A549 (cell line): ENCODE results near the gene LRFN2. TPM values are rescaled to one million over a fixed set of nuclear protein-coding genes. Genes with fewer than 3 reads are reported as not detected.

Experiments used
- ATAC-seq, 2 experiments: fragments of 200-7000 bp in 1 of 2; fragments of >200 bp in 1 of 2; cut with Nextera tagmentation in 1 of 2; cut with Tn5 transposase in 1 of 2; 3 replicates each; pipeline versions ENCODE4 v1.8.0 to v1.9.1; 2018 to 2020; ENCODE audit warnings: mild to moderate bottlenecking in 1 of 2, moderate library complexity in 1 of 2
- CTCF ChIA-PET: fragments of 300-600 bp; sonication (Branson Sonifier 250); formaldehyde crosslinking; extraction: SDS; loops from one replicate; lab custom pipeline; 2021; ENCODE audit warnings: antibody characterized with exemption, inconsistent platforms; lab: Yijun Ruan, JAX
- POLR2A ChIA-PET: fragments of 350-600 bp; formaldehyde crosslinking; extraction: SDS; loops from one replicate; lab custom pipeline; 2021; ENCODE audit warnings: antibody characterized with exemption, inconsistent platforms; lab: Yijun Ruan, JAX
- DNase-seq, 2 experiments: peaks; one replicate each; pipeline versions ENCODE4 v3.0.0 to v3.0.0-alpha.2; 2011 to 2016; ENCODE audit warnings: low read depth in 1 of 2, low spot score in 1 of 2
- FAIRE-seq: peaks from 2 replicates; lab custom pipeline; 2011; peaks lifted over from hg19 to GRCh38; lab: Jason Lieb, UNC
- H3K27ac ChIP-seq, 2 experiments: fragments of >200 bp; sonication (Bioruptor Twin); formaldehyde crosslinking; 3 replicates each; pipeline ENCODE4 v1.5.1; 2016 to 2017
- H3K4me1 ChIP-seq: fragments of >200 bp; sonication (Bioruptor Twin); formaldehyde crosslinking; 3 replicates; pipeline ENCODE4 v1.6.1; 2016
- H3K4me2 ChIP-seq: fragments of >200 bp; sonication (Bioruptor Twin); formaldehyde crosslinking; 3 replicates; pipeline ENCODE4 v1.6.1; 2016
- H3K4me3 ChIP-seq: fragments of >200 bp; sonication (Bioruptor Twin); formaldehyde crosslinking; 3 replicates; pipeline ENCODE4 v1.5.1; 2016
- H3K9me3 ChIP-seq: fragments of >200 bp; sonication (Bioruptor Twin); formaldehyde crosslinking; 3 replicates; pipeline ENCODE4 v1.6.1; 2016
- ATOH8 ChIP-seq: fragments of 250-450 bp; sonication (Bioruptor Pico); IDR thresholded peaks from 2 replicates; pipeline ENCODE4 v1.5.0; 2020; ENCODE audit warnings: low read depth, mild to moderate bottlenecking, moderate library complexity
- BCL3 ChIP-seq: fragments of >200 bp; sonication (Bioruptor Twin); formaldehyde crosslinking; IDR thresholded peaks from 3 replicates; pipeline ENCODE4 v1.6.1; 2016
- CTCF ChIP-seq: fragments of >200 bp; sonication (Bioruptor Twin); formaldehyde crosslinking; IDR thresholded peaks from 3 replicates; pipeline ENCODE4 v1.5.1; 2016
- EHF ChIP-seq: fragments of 250-450 bp; sonication (Bioruptor Pico); IDR thresholded peaks from 2 replicates; pipeline ENCODE4 v1.5.0; 2020; ENCODE audit warnings: mild to moderate bottlenecking
- EP300 ChIP-seq, 2 experiments: fragments of >200 bp; sonication (Bioruptor Twin); formaldehyde crosslinking; IDR thresholded peaks; 2 replicates in 1 of 2; 3 replicates in 1 of 2; pipeline ENCODE4 v1.6.1; 2016 to 2017
- FOSB ChIP-seq: fragments of 250-450 bp; sonication (Bioruptor Pico); IDR thresholded peaks from 2 replicates; pipeline ENCODE4 v1.5.0; 2020; ENCODE audit warnings: mild to moderate bottlenecking, moderate library complexity
- HOXA7 ChIP-seq: fragments of 250-450 bp; sonication (Bioruptor Pico); IDR thresholded peaks from 2 replicates; pipeline ENCODE4 v1.5.0; 2020; ENCODE audit warnings: mild to moderate bottlenecking, moderate library complexity
- HOXB5 ChIP-seq: fragments of 250-450 bp; sonication (Bioruptor Pico); IDR thresholded peaks from 2 replicates; pipeline ENCODE4 v1.5.0; 2020; ENCODE audit warnings: mild to moderate bottlenecking, moderate library complexity
- JUN ChIP-seq, 2 experiments: fragments of >200 bp; sonication (Bioruptor Twin); formaldehyde crosslinking; IDR thresholded peaks; 2 replicates in 1 of 2; 3 replicates in 1 of 2; pipeline ENCODE4 v1.6.1; 2016 to 2017
- MAZ ChIP-seq: fragments of 150-350 bp; IDR thresholded peaks from 2 replicates; pipeline ENCODE4 v1.6.1; 2014; ENCODE audit warnings: antibody characterized with exemption, low read depth, low read length, borderline replicate concordance
- MYC ChIP-seq: IDR thresholded peaks from 2 replicates; pipeline ENCODE4 v1.6.1; 2012; ENCODE audit warnings: mild to moderate bottlenecking, inconsistent platforms, low read length, improper control_type of control experiment, borderline replicate concordance
- NPAS2 ChIP-seq: fragments of 250-450 bp; sonication (Bioruptor Pico); IDR thresholded peaks from 2 replicates; pipeline ENCODE4 v1.8.0; 2022; ENCODE audit warnings: mild to moderate bottlenecking, moderate library complexity, borderline replicate concordance
- POLR2AphosphoS2 ChIP-seq: conservative IDR thresholded peaks from 2 replicates; pipeline ENCODE4 v1.6.1; 2012; ENCODE audit warnings: low read length, improper control_type of control experiment, inconsistent platforms
- RAD21 ChIP-seq, 2 experiments: fragments of >200 bp in 1 of 2; sonication (Bioruptor Twin) in 1 of 2; formaldehyde crosslinking in 1 of 2; IDR thresholded peaks in 1 of 2; conservative IDR thresholded peaks in 1 of 2; 2 replicates in 1 of 2; 3 replicates in 1 of 2; pipeline ENCODE4 v1.6.1; 2012 to 2018; ENCODE audit warnings: inconsistent platforms in 1 of 2
- RCOR1 ChIP-seq: fragments of 150-350 bp; IDR thresholded peaks from 2 replicates; pipeline ENCODE4 v1.6.1; 2014; ENCODE audit warnings: antibody characterized with exemption, low read length, low read depth
- RFX5 ChIP-seq: fragments of 450-650 bp; IDR thresholded peaks from 2 replicates; pipeline ENCODE4 v1.7.1; 2014; ENCODE audit warnings: antibody characterized with exemption, mild to moderate bottlenecking, moderate library complexity
- RNF2 ChIP-seq: fragments of 200-600 bp; sonication (generic); IDR thresholded peaks from 2 replicates; pipeline ENCODE4 v1.6.1; 2016; ENCODE audit warnings: low read depth, mild to moderate bottlenecking, antibody characterized with exemption, moderate library complexity, borderline replicate concordance
- ZNF302 ChIP-seq: fragments of 250-450 bp; sonication (Bioruptor Pico); IDR thresholded peaks from 2 replicates; pipeline ENCODE4 v1.9.0; 2021; ENCODE audit warnings: inconsistent platforms, mild to moderate bottlenecking, moderate library complexity
- ZSCAN20 ChIP-seq: fragments of 250-450 bp; sonication (Bioruptor Pico); IDR thresholded peaks from 2 replicates; pipeline ENCODE4 v1.8.0; 2022; ENCODE audit warnings: mild to moderate bottlenecking, moderate library complexity
- WGBS: methylation state at CpG from one replicate; pipeline ENCODE4 v1.1.6; 2017; ENCODE audit errors: missing lambda C conversion rate; 5-methylcytosine and 5-hydroxymethylcytosine counted together
- polyA plus RNA-seq, 4 experiments: library from polyadenylated mRNA; depleted of rRNA in 3 of 4; stranded (reverse); fragments of >200 nt; fragmentation: RNase III in 1 of 4; extraction: RNeasy Plus Mini Kit Qiagen cat#74134 plus additional on column Dnase treatment in 1 of 4; gene quantifications; 2 replicates in 3 of 4; 3 replicates in 1 of 4; pipeline ENCODE4 v1.2.3, GENCODE V29; 2011 to 2017
- TF ChIP-seq, protein P1 (sequence below): IDR thresholded peaks from 2 replicates; pipeline ENCODE4 v1.6.1; 2012

Gene LRFN2
- polyA plus RNA-seq, 2 of the 4 experiments (the other 2 are of a cell fraction), result not detected

- H3K9me3 ChIP-seq, result no peaks in the 10 kb centered on the region
- WGBS, result 34% methylated on average over 6 of the region's 6 CpGs
- DNase-seq (no peak), ATAC-seq (no peak), FAIRE-seq (no peak)
- POLR2A ChIA-PET, result no interaction called here
- H3K4me3 ChIP-seq, result no peak overlapping the region
- CTCF ChIA-PET, result no interaction called here
- TF ChIP-seq POLR2AphosphoS2, result no peak
- TF ChIP-seq BCL3, result no peak
- no peak for TF ChIP-seq EP300 (IDR thresholded peaks at IDR 0.05)
- no peak for TF ChIP-seq FOSB (CRISPR knock-in tag)
- no peak for TF ChIP-seq RAD21 (conservative IDR thresholded peaks at IDR 0.05 in 1 of 2, IDR thresholded peaks at IDR 0.05 in 1 of 2)
- no peak for TF ChIP-seq HOXB5 (CRISPR knock-in tag)
- no peak for TF ChIP-seq ZSCAN20 (CRISPR knock-in tag)
- H3K27ac ChIP-seq, result no peak overlapping the region
- H3K4me2 ChIP-seq, result no peak overlapping the region
- no peaks in the 10 kb centered on the region for H3K4me1 ChIP-seq
Measured at GRCh38 chr6:40352527-40353170, 234.5 kb downstream of the LRFN2 start.

GRCh38 chr6:40352006-40352405, 235.2 kb downstream of the LRFN2 start:
- CTCF ChIA-PET, result no interaction called here
- H3K9me3 ChIP-seq, result no peaks in the 10 kb centered on the region
- H3K4me1 ChIP-seq, result no peaks in the 10 kb centered on the region
- TF ChIP-seq MAZ, result no peak
- TF ChIP-seq EHF (CRISPR knock-in tag), result no peak
- TF ChIP-seq HOXA7 (CRISPR knock-in tag), result no peak
- 8% methylated on average over 1 of the region's 1 CpG for WGBS
- FAIRE-seq (no peak), ATAC-seq (no peak; a peak in 1 of 6 replicates), DNase-seq (no peak)
- H3K27ac ChIP-seq, result no peak overlapping the region
- no peak overlapping the region for H3K4me2 ChIP-seq
- POLR2A ChIA-PET, result no interaction called here
- no peak overlapping the region for H3K4me3 ChIP-seq

DNA sequence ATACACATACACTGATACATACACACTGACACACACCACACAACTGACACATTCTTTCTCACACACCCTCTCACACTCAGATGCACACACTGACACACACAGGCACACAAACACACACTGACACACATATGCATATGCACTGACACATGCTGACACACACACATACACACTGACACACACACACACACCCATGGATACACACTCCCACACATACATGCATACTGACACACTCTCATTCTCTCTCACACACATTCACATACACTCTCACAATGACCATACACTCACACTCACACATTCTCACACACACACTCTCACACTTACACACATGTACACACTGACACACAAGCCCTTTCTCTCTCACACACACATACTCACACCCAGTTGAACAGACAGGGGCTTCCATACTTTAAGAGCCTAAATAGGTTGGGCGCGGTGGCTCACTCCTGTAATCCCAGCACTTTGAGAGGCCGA, 236.4 kb downstream of the LRFN2 start:
- no peak for FAIRE-seq
- ATAC-seq, result no peak
- 68% methylated on average over 3 of the region's 3 CpGs for WGBS

GRCh38 chr6:40349901-40350746, 237.0 kb downstream of the LRFN2 start:
- Histone ChIP-seq H3K4me3 (no peak overlapping the region), H3K27ac (no peak overlapping the region), H3K9me3 (no peaks in the 10 kb centered on the region), H3K4me2 (no peak overlapping the region), H3K4me1 (no peaks in the 10 kb centered on the region)
- FAIRE-seq, result no peak
- ChIA-PET CTCF (no interaction called here), POLR2A (no interaction called here)
- no peak for ATAC-seq
- TF ChIP-seq RAD21 (conservative IDR thresholded peaks at IDR 0.05 in 1 of 2, IDR thresholded peaks at IDR 0.05 in 1 of 2), result no peak
- no peak for TF ChIP-seq POLR2AphosphoS2
- TF ChIP-seq NPAS2 (CRISPR knock-in tag), result no peak
- no peak for TF ChIP-seq RFX5
- TF ChIP-seq MYC, result no peak
- TF ChIP-seq, protein P1, sequence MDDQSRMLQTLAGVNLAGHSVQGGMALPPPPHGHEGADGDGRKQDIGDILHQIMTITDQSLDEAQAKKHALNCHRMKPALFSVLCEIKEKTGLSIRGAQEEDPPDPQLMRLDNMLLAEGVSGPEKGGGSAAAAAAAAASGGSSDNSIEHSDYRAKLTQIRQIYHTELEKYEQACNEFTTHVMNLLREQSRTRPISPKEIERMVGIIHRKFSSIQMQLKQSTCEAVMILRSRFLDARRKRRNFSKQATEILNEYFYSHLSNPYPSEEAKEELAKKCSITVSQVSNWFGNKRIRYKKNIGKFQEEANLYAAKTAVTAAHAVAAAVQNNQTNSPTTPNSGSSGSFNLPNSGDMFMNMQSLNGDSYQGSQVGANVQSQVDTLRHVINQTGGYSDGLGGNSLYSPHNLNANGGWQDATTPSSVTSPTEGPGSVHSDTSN, result no peak
- no peak for TF ChIP-seq MAZ
- no peak for TF ChIP-seq CTCF
- 18% methylated on average over 6 of the region's 11 CpGs for WGBS
- DNase-seq, result no peak

More for the DNA sequence above, 236.4 kb downstream of the LRFN2 start:
- no peaks in the 10 kb centered on the region for H3K4me1 ChIP-seq
- H3K4me2 ChIP-seq, result no peak overlapping the region
- no peak overlapping the region for H3K4me3 ChIP-seq
- ChIA-PET CTCF (interaction anchor here (0.7 kb wide), 1 partner anchor 22 kb away, joined by 4 read pairs; no protein-coding TSS in a partner anchor), POLR2A (no interaction called here)
- TF ChIP-seq RNF2 (no peak), JUN (IDR thresholded peaks at IDR 0.05) (no peak), RFX5 (no peak), ZNF302 (CRISPR knock-in tag) (no peak), ATOH8 (CRISPR knock-in tag) (no peak), RCOR1 (no peak)
- H3K27ac ChIP-seq, result no peak overlapping the region
- no peak for DNase-seq
- no peaks in the 10 kb centered on the region for H3K9me3 ChIP-seq
